HG03575 (cell line): Measurements from ENCODE around the gene CRYAB.
"Not testable (repeated sequence)": the region's sequence is repeated elsewhere in the genome, so short reads cannot be mapped to it uniquely, and the experiment has no call there.

ENCODE experiments used
- ATAC-seq: cut with Tn5 transposase; IDR thresholded peaks from one replicate; pipeline ENCODE4 v1.9.1; 2021; ENCODE audit not compliant: unreplicated experiment, insufficient number of reproducible peaks, low FRiP score; ENCODE audit errors: extremely low read depth

Gene CRYAB

DNA sequence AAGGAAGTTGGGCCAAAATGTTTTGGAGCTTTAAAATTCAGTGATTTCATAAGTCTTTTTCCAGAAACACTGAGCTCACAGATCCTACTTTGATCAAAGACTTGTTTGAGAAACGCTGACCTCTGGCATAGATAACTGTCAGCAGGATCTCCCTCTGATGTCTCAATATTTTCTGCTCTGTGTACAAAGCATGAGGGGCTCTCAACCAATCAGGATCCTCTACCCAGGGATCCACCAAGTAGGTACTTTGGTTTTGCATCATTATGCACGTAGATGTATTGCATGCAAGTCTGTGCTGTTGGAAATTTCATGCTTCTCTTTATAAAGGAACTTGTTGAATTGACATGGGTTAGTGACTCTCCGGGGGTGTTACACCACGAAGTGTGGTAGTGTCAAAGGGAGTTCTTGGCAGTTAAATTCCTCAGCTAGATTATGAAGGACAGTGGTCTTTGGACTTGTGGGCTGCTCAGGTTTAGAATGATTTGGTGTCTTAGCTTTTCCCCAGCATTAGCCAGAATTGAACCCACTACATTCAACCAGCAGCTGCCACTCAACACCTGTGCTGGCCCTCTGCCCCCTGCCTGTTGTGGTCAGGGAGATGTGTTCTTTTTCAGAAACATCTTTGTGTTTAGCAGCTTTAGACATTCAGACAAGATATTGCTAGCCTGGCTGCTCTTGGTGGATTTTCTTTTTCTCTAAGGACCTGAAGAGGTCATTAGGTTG lies 23.9 kb upstream of the CRYAB start:
- ATAC-seq = no peak

DNA sequence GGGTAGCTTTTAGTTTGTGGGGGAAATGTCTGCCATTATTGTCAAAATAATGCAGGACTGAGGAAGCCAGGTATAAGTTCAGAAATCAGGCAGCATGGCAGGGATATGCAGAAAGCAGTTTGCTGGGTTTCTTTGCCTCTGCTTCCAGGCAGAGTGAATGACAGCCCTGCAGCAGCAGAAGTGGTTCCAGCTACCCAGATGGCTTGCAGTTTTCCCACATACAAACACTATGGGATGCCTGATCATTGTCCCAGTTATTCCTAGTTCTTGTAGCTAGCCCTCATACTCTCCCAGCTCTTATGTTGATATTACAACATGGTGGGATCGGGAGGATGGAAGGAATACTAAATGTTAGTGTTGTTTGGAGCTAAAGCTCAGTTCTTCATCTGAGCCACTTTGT lies 22.7 kb upstream of the CRYAB start:
- ATAC-seq = no peak

DNA sequence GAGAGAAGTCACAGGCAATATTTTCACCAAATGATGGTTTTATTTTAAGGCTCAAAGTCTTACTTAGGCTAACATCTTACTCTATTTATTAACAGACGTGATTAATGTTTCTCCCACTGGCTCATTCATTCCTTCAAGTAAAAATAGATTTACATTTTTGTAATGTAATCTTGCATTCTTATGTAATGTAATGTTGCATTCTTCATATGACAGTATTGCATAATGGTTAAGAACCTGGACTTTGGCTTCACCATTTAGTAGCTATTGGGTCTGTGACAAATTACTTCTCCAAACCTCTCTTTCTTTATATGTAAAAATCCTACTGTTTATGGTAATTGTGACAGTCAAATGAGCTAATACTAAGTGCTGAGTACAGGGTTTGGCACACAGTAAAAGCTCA lies 22.3 kb upstream of the CRYAB start:
- ATAC-seq = no peak

GRCh38 chr11:111933176-111933575 lies 21.6 kb upstream of the CRYAB start:
- not testable (repeated sequence) for ATAC-seq

DNA sequence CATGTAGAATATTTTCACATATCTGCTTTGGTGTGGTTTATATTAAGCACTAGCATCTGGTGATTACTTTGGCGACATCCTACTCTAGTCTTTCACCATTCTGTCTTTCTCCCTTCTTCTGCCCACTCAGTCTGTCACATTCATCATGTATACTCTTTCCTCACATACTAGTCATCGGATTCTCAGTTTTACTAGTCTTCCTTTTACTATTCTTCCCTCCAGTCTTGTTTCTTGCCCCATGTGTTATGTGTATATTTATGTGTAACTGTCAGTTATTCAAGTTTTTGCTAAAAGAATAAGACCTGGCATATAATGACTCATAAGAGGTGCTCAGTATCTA lies 21.0 kb upstream of the CRYAB start:
- no peak for ATAC-seq

- ATAC-seq = no peak
Observed at GRCh38 chr11:111930472-111930871, 18.9 kb upstream of the CRYAB start.

GRCh38 chr11:111926505-111927391 lies 15.2 kb upstream of the CRYAB start:
- ATAC-seq = peak; percentile 50

- no peak for ATAC-seq
Observed at GRCh38 chr11:111925953-111926352, 14.4 kb upstream of the CRYAB start.

GRCh38 chr11:111923951-111924350 lies 12.4 kb upstream of the CRYAB start:
- ATAC-seq = no peak

DNA sequence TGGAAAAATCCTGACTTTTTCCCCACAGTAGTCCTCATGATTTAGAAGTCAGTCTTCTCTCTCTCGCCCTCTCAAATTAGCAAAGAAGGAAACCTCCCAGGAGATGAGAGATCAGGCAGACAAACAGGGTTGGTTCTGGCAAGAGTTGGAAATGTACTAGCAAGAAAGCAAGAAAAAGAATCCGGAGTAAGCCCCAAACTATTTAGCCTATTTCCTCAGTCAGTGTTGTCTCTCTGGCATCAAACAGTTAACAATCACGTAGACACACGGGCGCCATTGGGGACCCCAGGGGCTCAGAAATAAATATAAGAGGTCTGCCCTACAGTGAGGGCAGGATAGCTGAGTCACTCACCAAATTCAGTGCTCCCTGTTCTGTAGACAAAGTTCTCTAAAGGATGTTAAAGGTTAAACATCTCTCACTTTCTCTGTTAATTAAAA lies 11.8 kb upstream of the CRYAB start:
- ATAC-seq = no peak

- ATAC-seq = no peak
Observed at GRCh38 chr11:111922803-111923202, 11.2 kb upstream of the CRYAB start.

DNA sequence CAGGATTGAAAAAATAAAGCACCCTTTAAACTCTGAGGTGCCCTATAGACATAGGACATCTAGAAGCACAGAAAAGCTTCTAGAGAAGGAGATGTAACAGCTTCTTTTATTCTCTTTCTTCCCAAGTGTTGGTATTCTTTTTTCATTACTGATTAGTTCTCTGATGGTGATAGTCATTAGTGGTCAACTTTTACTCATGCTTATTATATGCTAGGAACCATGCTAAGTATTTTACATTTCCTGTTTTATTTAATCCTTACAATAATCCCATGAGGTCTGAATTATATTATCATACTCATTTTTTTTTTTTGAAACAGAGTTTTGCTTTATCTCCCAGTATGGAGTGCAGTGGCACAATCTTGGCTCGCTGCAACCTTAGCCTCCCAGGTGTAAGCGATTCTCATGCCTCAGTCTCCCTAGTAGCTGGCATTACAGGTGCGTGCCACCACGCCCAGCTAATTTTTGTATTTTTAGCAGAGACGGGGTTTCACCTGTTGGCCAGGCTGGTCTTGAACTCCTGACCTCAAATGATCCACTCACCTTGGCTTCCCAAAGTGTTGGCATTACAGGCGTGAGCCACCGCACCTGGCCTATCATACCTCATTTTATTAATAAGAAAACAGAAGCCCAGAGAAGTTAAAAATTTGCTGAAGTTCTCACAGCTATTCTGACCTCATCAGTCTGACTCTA lies 10.1 kb upstream of the CRYAB start:
- no peak for ATAC-seq

GRCh38 chr11:111920908-111921307 lies 9.3 kb upstream of the CRYAB start:
- ATAC-seq = no peak

DNA sequence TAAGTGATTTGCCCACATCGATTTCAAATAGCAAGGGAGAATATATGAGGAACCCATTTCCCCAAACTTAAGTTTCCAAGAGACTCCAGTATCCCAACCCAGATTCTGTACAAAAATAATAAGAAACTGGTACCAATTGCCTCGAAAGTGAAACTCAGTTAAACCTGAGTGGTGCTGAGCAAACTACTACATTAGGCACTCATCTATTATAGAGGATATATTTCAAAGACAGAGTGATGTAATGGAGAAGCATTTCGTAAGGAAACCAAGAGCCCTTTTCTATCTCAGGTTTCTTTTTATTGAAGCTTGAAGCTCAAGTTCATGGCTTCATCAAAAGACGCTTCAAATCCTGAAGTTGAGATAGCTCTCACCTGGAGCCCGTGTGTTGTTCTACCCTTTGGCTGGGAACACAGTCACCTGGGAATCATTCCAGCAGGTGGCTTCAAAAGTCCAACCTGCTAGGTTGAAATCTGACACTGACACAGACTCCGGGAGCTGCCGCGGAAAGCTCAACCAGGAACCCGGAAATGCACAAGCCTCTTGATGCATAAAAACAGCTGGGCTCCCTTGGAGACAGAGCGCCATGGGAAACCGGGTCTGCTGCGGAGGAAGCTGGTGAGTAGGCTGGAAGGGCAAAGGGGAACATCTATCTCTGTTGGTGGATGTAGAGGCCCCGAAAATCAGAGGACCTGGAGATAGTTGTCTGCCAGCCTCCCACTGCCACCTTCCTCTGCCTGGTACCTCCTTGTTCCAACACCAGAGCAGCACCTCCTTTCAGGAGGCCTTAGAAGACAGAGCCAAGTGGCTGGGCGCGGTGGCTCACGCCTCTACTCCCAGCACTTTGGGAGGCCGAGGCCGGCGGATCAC lies 7.1 kb upstream of the CRYAB start, which contains the start of gene C11orf52:
Gene C11orf52 (plus strand): TSS at position 524 of the 867 bp plus-strand sequence. CDS start 60 bp downstream, at position 584.
- no peak for ATAC-seq

DNA sequence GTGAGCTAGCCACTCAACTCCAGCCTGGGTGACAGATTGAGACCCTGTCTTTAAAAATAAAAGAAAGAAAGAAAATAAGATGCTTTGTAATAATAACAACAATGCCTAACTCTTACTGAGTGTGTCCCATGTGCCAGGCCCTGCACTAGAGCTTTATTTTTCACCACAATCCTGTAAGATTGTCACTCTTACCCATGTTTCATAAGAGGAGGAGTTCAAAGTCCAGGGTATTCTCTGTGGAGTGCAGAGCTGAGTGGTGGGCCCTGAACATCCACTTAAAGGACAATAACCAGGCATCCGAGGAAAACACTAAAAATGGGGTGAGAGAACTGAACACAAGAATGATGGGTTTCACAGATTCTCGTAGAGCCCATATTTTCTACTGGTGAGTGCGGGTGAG lies 6.2 kb upstream of the CRYAB start:
- ATAC-seq = no peak

DNA sequence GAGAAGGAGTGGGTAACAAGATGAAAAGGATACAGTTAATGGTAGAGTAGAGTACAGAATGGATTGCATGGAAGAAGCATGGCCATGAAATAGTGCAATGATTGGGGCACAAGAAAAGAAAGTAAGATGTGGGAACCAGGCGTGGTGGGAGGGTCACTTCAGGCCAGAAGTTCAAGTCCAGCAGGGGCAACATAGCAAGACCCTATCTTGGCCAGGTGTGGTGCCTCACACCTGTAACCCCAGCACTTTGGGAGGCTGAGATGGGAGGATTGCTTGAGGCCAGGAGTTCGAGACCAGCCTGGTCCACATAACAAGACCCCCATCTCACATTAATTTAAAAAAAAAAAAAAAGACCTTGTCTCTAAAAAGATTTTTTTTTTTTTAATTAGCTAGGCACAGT lies 5.7 kb upstream of the CRYAB start:
- no peak for ATAC-seq

DNA sequence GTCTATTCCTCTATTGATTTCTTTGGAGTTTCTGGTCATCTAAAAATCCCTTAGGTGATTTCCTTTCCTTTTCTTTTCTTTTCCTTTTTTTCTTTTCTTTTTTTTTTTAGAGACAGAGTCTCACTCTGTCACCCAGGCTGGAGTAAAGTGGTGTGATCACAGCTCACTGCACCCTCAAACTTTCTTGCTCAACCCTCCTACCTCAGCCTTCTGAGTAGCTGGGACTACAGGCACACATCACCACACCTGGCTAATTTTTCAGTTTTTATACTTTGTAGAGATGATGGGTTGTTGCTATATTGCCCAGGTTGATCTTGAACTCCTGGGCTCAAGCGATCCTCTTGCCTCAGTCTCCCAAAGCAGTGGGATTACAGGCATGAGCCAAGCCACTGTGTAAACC lies 5.2 kb upstream of the CRYAB start:
- no peak for ATAC-seq

DNA sequence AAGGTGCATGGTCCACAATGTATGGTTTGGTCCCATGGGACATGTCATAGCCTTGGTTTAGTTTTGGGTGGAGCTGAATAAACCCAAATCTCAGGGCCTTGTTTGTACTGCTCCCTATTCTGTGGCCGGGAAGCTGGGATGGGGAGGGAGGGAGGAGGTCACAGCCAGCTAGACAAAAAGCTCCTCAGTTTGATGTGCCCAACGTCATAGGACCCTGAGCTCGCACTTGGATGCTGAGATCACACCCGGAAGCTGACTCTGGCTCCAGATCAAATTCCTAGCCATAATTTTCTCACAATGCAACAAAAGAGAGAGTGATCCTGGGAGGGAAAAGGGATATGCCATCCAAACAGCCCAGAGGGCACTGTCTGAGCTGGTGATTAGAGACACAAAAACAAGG lies 2.4 kb upstream of the CRYAB start:
- no peak for ATAC-seq
